Adrenal gland (tissue), 5 donors: ENCODE results near the gene LACTBL1.

Source experiments
- POLR2A ChIP-seq, 2 donors: fragments of 450-650 bp; IDR thresholded peaks; one replicate each; pipeline ENCODE4 v1.6.1; 2017; ENCODE audit warnings: antibody characterized with exemption in 2 of 2, mild to moderate bottlenecking in 2 of 2, moderate library complexity in 1 of 2
- TF ChIP-seq, protein P1 (sequence below), 6 experiments: fragments of 450-650 bp in 4 of 6; fragments of 200-600 bp in 2 of 6; sonication (generic) in 1 of 6; IDR thresholded peaks; 1 replicate in 5 of 6; 2 replicates in 1 of 6; pipeline versions ENCODE4 v1.5.1 to v1.8.0; 2016 to 2021; ENCODE audit warnings: antibody characterized with exemption in 6 of 6, mild to moderate bottlenecking in 2 of 6, moderate library complexity in 1 of 6
- donor health status: DM: no; HTN: no; CAD: no.

DNA sequence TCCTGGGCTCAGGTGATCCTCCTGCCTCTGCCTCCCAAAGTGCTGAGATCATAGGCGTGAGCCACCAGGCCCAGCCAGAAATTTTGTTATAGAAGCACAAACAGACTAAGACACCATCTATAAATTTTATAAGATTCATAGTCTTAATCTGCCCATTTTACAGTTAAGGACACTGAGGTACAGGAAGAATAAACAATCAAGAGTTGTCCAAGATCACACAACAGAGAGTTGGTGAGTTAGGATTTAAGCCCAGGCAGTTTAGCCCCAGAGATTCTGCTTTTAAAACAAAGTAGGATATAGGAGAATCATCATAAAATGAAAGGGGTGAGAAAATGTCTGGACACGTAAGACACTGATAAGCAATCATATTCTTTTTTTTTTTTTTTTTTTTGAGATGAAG lies 36.2 kb upstream of the LACTBL1 start:
- TF ChIP-seq POLR2A (IDR thresholded peaks at IDR 0.05), result no peak
- TF ChIP-seq, protein P1, sequence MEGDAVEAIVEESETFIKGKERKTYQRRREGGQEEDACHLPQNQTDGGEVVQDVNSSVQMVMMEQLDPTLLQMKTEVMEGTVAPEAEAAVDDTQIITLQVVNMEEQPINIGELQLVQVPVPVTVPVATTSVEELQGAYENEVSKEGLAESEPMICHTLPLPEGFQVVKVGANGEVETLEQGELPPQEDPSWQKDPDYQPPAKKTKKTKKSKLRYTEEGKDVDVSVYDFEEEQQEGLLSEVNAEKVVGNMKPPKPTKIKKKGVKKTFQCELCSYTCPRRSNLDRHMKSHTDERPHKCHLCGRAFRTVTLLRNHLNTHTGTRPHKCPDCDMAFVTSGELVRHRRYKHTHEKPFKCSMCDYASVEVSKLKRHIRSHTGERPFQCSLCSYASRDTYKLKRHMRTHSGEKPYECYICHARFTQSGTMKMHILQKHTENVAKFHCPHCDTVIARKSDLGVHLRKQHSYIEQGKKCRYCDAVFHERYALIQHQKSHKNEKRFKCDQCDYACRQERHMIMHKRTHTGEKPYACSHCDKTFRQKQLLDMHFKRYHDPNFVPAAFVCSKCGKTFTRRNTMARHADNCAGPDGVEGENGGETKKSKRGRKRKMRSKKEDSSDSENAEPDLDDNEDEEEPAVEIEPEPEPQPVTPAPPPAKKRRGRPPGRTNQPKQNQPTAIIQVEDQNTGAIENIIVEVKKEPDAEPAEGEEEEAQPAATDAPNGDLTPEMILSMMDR (IDR thresholded peaks at IDR 0.05), result no peak
